B cell (primary cell): ENCODE results near the gene FLYWCH2. TPM values are rescaled to one million over a fixed set of nuclear protein-coding genes. Genes with fewer than 3 reads are reported as not detected.

ENCODE experiments used
- ATAC-seq: fragments of 200-7000 bp; cut with Tn5 transposase; one replicate; pipeline ENCODE4 v1.10.0; 2021; ENCODE audit warnings: low read depth, mild to moderate bottlenecking, moderate number of reproducible peaks, moderate library complexity
- CTCF ChIA-PET: fragments of 350-600 bp; sonication (Branson Sonifier 250); formaldehyde crosslinking; loops from one replicate; lab custom pipeline; 2021; ENCODE audit warnings: antibody characterized with exemption, inconsistent platforms; lab: Charles Lee
- POLR2A ChIA-PET: fragments of 350-600 bp; sonication (Branson Sonifier 250); formaldehyde crosslinking; loops from one replicate; lab custom pipeline; 2021; ENCODE audit warnings: antibody characterized with exemption; lab: Charles Lee
- DNase-seq: peaks from one replicate; pipeline ENCODE4 v3.0.0; 2013
- H2AFZ ChIP-seq: 2 replicates; pipeline ENCODE4 v1.6.1; 2012; ENCODE audit warnings: mild to moderate bottlenecking, low read depth, low read length; ENCODE audit not compliant: insufficient read depth, poor library complexity, severe bottlenecking
- H3K27ac ChIP-seq, 2 donors: 1 replicate in 1 of 2; 2 replicates in 1 of 2; pipeline ENCODE4 v1.5.1; 2012 to 2013; ENCODE audit warnings: low read length in 2 of 2, mild to moderate bottlenecking in 2 of 2, moderate library complexity in 1 of 2
- H3K27me3 ChIP-seq, 4 experiments: fragments of 200-600 bp in 1 of 4; sonication (generic) in 1 of 4; replicated peaks in 1 of 4; 1 replicate in 2 of 4; 2 replicates in 2 of 4; pipeline versions ENCODE4 v1.6.1 to v1.7.0; 2013 to 2016; ENCODE audit warnings: low read length in 3 of 4, mild to moderate bottlenecking in 2 of 4, mixed read lengths in 1 of 4, moderate library complexity in 1 of 4; ENCODE audit not compliant: insufficient read depth in 4 of 4, control insufficient read depth in 3 of 4; ENCODE audit errors: control extremely low read depth in 1 of 4
- H3K36me3 ChIP-seq, 2 experiments: replicated peaks in 1 of 2; 1 replicate in 1 of 2; 2 replicates in 1 of 2; pipeline versions ENCODE4 v1.6.1 to v1.7.1; 2013; ENCODE audit warnings: low read length in 1 of 2; ENCODE audit not compliant: insufficient read depth in 2 of 2, control insufficient read depth in 1 of 2; ENCODE audit errors: control extremely low read depth in 1 of 2, extremely low read depth in 1 of 2
- H3K4me1 ChIP-seq, 2 donors: fragments of 200-600 bp in 1 of 2; sonication (generic) in 1 of 2; 1 replicate in 1 of 2; 2 replicates in 1 of 2; pipeline versions ENCODE4 v1.5.1 to v1.6.1; 2013 to 2017; ENCODE audit warnings: low read length in 2 of 2; ENCODE audit not compliant: control insufficient read depth in 2 of 2, insufficient read depth in 2 of 2
- H3K4me2 ChIP-seq: replicated peaks from 2 replicates; pipeline ENCODE3; 2012; ENCODE audit warnings: mild to moderate bottlenecking, low read depth, low read length; ENCODE audit not compliant: poor library complexity, severe bottlenecking
- H3K4me3 ChIP-seq, 5 experiments: fragments of 200-600 bp in 1 of 5; sonication (generic) in 1 of 5; 1 replicate in 3 of 5; 2 replicates in 2 of 5; pipeline versions ENCODE4 v1.5.1 to v1.7.0; 2011 to 2016; ENCODE audit warnings: low read length in 4 of 5, mild to moderate bottlenecking in 4 of 5, low read depth in 2 of 5, control low read depth in 1 of 5, moderate library complexity in 1 of 5; ENCODE audit not compliant: insufficient read depth in 1 of 5; ENCODE audit errors: control extremely low read depth in 1 of 5, extremely low read depth in 1 of 5
- H3K79me2 ChIP-seq: fragments of 200-600 bp; sonication (generic); one replicate; pipeline ENCODE4 v1.6.0; 2016; ENCODE audit warnings: low read length; ENCODE audit not compliant: control insufficient read depth, insufficient read depth
- H3K9ac ChIP-seq: fragments of 200-600 bp; sonication (generic); 2 replicates; pipeline ENCODE4 v1.6.1; 2017; ENCODE audit warnings: mild to moderate bottlenecking, low read length, moderate library complexity
- H3K9me3 ChIP-seq, 3 donors: one replicate each; pipeline versions ENCODE4 v1.6.1 to v1.7.1; 2013; ENCODE audit warnings: low read length in 2 of 3; ENCODE audit not compliant: control insufficient read depth in 2 of 3, insufficient read depth in 1 of 3; ENCODE audit errors: control extremely low read depth in 1 of 3
- H4K20me1 ChIP-seq: 2 replicates; pipeline ENCODE4 v1.6.0; 2012; ENCODE audit warnings: mild to moderate bottlenecking, low read length; ENCODE audit not compliant: insufficient read depth, control insufficient read depth, poor library complexity, severe bottlenecking
- H3K27ac Mint-ChIP-seq: one replicate; pipeline ENCODE4 v1.8.0; 2021; ENCODE audit warnings: mixed read lengths
- H3K27me3 Mint-ChIP-seq: one replicate; pipeline ENCODE4 v1.8.0; 2021; ENCODE audit warnings: mixed read lengths
- H3K4me1 Mint-ChIP-seq: one replicate; pipeline ENCODE4 v1.8.0; 2021; ENCODE audit warnings: mixed read lengths
- H3K4me3 Mint-ChIP-seq: one replicate; pipeline ENCODE4 v1.8.0; 2021; ENCODE audit warnings: mixed read lengths
- H3K9me3 Mint-ChIP-seq: one replicate; pipeline ENCODE4 v1.8.0; 2022; ENCODE audit warnings: mixed read lengths; ENCODE audit not compliant: insufficient read depth
- CTCF ChIP-seq: fragments of 200-600 bp; IDR thresholded peaks from one replicate; pipeline ENCODE4 v1.8.0; 2022; ENCODE audit warnings: antibody characterized with exemption, mild to moderate bottlenecking
- EZH2 ChIP-seq: IDR thresholded peaks from 2 replicates; pipeline ENCODE4 v1.6.1; 2012; ENCODE audit warnings: borderline replicate concordance, low read depth, mild to moderate bottlenecking, moderate library complexity, low read length; ENCODE audit not compliant: insufficient read depth, poor library complexity, severe bottlenecking
- WGBS: methylation state at CpG from one replicate; pipeline ENCODE4 v1.1.5; 2013; ENCODE audit warnings: missing lambda C conversion rate; ENCODE audit not compliant: insufficient coverage; 5-methylcytosine and 5-hydroxymethylcytosine counted together
- intact Hi-C: fragments of 100-400 bp; cut with micrococcal nuclease; formaldehyde crosslinking; loops from one replicate; pipeline ENCODE4 v1.10.0; 2022
- polyA plus RNA-seq: library from polyadenylated mRNA; depleted of rRNA; stranded (reverse); fragments of >200 nt; gene quantifications from 2 replicates; pipeline ENCODE4 v1.2.3, GENCODE V29; 2012
- total RNA-seq, 2 donors: library from RNA; stranded (reverse); fragments of 120-200 nt in 1 of 2; gene quantifications; 1 replicate in 1 of 2; 2 replicates in 1 of 2; pipeline versions ENCODE4 v1.2.3 to v1.2.4, GENCODE V29; 2013 to 2022

The FLYWCH2 gene
- total and polyA plus RNA-seq, 2 donors (not counting 1 experiment from before 2014, with no cell fraction given), result 22.3 to 24.1 TPM

- peaks cover 0 to 15% (median 0%) of the 10 kb centered on the region in 3 donors for H3K9me3 ChIP-seq
- TF ChIP-seq EZH2, result no peak
- H3K4me1 ChIP-seq, result peaks cover 15 to 29% of the 10 kb centered on the region in 2 donors
- WGBS, result 91% methylated on average over 15 of the region's 15 CpGs
- H3K27ac ChIP-seq, result no peak overlapping the region
- H3K36me3 ChIP-seq, result no peaks in the 10 kb centered on the region
- H3K9ac ChIP-seq, result no peak overlapping the region
- no peak overlapping the region for H2AFZ ChIP-seq
- H3K27me3 Mint-ChIP-seq, result peaks cover 27% of the 10 kb centered on the region
- no peak overlapping the region for H3K4me2 ChIP-seq
- ChIA-PET CTCF (interaction anchor here (1.2 to 1.3 kb wide), 2 partner anchors 28 to 77 kb away, joined by 5 read pairs; no protein-coding TSS in a partner anchor), POLR2A (interaction anchor here (0.6 kb wide), 2 partner anchors 688 to 832 kb away, joined by 3 to 10 read pairs; no protein-coding TSS in a partner anchor)
- H4K20me1 ChIP-seq, result no peaks in the 10 kb centered on the region
- H3K9me3 Mint-ChIP-seq, result no peaks in the 10 kb centered on the region
- H3K79me2 ChIP-seq, result no peaks in the 10 kb centered on the region
- ATAC-seq (no peak), DNase-seq (no peak)
- no peak overlapping the region for H3K4me3 Mint-ChIP-seq
- peaks cover 8% of the 10 kb centered on the region for H3K4me1 Mint-ChIP-seq
- no peak overlapping the region for H3K4me3 ChIP-seq
- no peak overlapping the region for H3K27ac Mint-ChIP-seq
- intact Hi-C loops, result no loop called here
- H3K27me3 ChIP-seq, result peaks cover 0 to 27% (median 0%) of the 10 kb centered on the region in 4 experiments
These were observed 43.2 kb upstream of the FLYWCH2 start for GRCh38 chr16:2839650-2840450.

- peaks cover 8% of the 10 kb centered on the region for H3K4me1 Mint-ChIP-seq
- H4K20me1 ChIP-seq, result no peaks in the 10 kb centered on the region
- H3K9ac ChIP-seq, result no peak overlapping the region
- no peak overlapping the region for H3K4me3 Mint-ChIP-seq
- CTCF ChIA-PET, result no interaction called here
- H2AFZ ChIP-seq, result no peak overlapping the region
- H3K27ac Mint-ChIP-seq, result no peak overlapping the region
- H3K36me3 ChIP-seq, result no peaks in the 10 kb centered on the region
- no peak for TF ChIP-seq EZH2
- no peak for TF ChIP-seq CTCF
- no peak overlapping the region for H3K4me3 ChIP-seq
- WGBS, result 44% methylated on average over 6 of the region's 12 CpGs
- no peak for ATAC-seq
- no peaks in the 10 kb centered on the region for H3K79me2 ChIP-seq
- peaks cover 0 to 15% (median 0%) of the 10 kb centered on the region in 3 donors for H3K9me3 ChIP-seq
- H3K9me3 Mint-ChIP-seq, result peaks cover 2% of the 10 kb centered on the region
- peaks cover 24% of the 10 kb centered on the region for H3K27me3 Mint-ChIP-seq
- H3K4me1 ChIP-seq, result peaks cover 15 to 29% of the 10 kb centered on the region in 2 donors
- H3K4me2 ChIP-seq, result no peak overlapping the region
- peaks cover 0 to 23% (median 0%) of the 10 kb centered on the region in 4 experiments for H3K27me3 ChIP-seq
- H3K27ac ChIP-seq, result no peak overlapping the region
- POLR2A ChIA-PET, result no interaction called here
- DNase-seq, result no peak
- intact Hi-C loops, result no loop called here
These were observed 42.1 kb upstream of the FLYWCH2 start for GRCh38 chr16:2840914-2841313.
